GM18526 (cell line): Measurements from ENCODE around the gene ZNF165.
A peak's percentile ranks its signal among the peaks of the same experiment; 100 is the strongest.

Experiments
- POLR2A ChIP-seq: IDR thresholded peaks from 3 replicates; pipeline ENCODE4 v1.6.1; 2011; ENCODE audit not compliant: insufficient read length; ENCODE audit errors: extremely low read depth

The ZNF165 gene

DNA sequence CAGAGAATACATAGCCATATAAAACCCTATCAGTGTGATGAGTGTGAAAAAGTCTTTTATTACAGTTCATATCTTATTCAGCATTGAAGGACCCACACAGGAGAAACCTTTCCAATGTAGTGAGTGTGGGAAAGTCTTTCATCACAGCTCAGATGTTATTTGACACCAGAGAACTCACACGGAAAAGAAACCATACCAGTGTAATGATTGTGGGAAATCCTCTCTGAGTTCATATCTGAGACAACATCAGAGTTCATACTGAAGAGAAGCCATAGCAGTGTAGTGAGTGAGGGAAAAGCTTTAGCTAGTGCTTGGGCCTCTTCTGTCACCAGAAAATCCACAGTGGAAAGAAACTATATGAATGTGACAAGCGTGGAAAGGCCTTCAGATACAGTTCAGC, 35.4 kb downstream of the ZNF165 start:
- no peak for TF ChIP-seq POLR2A

DNA sequence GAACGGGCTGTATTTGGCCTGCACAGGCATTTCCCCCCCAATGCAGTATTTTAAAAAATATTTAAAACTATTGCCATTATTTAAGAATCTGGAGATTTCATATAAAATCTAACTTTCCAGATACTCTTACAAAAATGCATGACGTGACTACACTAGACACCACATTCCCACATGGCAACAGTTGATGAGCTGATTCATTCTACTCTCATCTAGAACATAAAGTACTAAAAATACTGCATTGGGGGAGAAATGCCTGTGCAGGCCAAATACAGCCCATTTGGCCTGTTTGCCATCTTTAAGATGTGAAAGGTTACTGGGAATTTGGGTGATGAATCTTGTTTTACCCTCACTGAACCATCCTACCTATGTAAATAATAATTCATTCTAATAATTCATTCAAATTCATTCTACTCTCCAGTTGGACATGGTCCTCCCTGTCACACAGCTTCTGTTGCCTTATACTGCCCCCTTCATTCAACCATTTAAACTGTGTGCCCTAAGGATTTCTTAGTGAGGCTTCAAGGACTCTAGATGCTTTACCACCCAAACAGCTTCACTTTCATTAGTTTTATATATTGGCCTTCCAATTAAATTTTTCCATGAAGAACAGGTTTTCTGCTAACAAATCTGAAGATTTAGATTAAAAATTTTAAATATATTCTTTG, 37.1 kb downstream of the ZNF165 start:
- no peak for TF ChIP-seq POLR2A

DNA sequence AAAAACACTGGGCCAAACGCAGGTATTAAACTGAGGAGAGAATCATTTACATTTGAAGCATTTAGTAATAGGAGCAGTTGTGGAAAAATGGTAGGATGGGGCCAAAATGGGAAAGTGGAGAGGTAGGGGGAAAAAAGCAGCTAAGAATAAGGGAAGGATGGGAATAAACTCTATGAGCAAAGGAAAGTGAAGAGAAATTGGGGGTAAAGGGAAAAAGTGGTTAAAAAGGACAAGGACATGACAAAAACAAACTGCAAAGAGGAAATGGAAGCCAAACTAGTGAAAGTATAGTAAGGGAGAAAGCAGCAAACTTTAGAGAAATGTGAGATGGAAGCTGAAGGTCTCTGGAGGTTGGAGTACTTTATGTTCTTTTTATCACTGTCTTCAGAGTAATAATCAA, 37.8 kb downstream of the ZNF165 start:
- no peak for TF ChIP-seq POLR2A

DNA sequence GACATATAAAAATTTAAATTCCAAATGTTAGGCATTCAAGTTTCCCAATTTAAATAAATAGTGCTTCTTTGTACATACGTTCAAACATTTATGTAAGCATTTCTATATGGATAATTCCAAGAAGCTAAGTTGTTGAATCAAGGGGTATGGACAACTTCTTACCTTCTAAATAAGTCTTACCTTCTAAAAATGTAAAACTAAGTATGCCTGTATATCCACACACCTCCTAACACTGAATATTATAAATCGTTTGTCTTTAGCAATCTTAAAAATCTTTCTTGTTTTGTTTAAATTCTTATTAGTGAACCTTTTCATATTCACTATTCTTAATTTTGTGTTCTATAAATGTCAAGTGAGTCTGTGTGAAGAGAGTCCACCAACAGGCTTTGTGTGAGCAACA, 41.5 kb downstream of the ZNF165 start:
- TF ChIP-seq POLR2A = no peak

DNA sequence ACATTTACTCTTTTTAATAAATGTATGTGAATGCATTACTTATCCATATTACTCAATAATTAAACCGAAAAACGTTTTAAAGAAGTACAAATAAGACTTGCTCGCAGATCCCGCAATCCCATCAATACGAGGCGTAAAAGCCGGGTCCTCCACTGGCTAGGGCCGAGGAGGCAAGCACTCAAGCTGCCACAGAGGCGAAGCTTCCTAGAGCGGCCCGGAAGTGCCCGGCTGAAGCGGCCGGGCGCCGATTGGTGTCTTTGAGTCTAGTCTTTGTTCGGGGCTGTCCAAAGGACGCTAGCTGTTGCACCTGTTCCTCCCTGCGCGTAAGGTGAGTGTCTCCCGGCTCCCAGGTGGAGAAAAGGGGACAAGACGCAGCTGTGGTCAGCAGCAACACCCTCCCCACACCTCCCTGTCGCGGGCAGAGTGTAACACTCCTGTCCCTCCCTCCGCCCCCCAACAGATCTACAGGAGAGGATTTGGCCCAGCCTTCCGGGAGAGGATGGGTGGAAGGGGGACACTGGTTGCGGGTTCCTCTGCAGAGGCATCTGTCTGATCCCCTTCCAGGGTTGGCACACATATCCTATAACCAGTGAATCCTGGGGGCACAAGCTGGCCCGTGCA, 44.1 kb downstream of the ZNF165 start, which contains the start of gene ZSCAN16:
TSS of gene ZSCAN16 (plus strand) at position 260 of the 621 bp plus-strand sequence. CDS start 835 bp downstream, outside the sequence.
- peak; percentile 76 for TF ChIP-seq POLR2A

DNA sequence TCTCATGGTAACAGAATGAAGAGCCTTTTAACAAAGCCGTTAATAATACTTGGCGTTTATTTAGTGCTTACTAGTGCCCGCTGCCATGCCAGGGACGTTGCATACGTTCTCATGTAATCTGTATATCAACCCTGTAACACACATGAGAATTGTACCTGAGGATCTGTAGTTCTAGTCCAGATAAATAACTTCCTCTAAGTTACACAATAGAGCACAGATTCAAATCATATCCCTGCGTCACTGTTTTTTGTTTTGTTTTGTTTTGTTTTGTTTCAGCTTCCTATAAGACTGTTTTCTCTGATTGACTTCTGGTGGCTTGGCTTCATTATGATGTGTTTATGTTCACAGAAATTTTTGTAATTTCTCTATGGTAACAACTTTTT, 44.6 kb downstream of the ZNF165 start:
- TF ChIP-seq POLR2A = no peak

DNA sequence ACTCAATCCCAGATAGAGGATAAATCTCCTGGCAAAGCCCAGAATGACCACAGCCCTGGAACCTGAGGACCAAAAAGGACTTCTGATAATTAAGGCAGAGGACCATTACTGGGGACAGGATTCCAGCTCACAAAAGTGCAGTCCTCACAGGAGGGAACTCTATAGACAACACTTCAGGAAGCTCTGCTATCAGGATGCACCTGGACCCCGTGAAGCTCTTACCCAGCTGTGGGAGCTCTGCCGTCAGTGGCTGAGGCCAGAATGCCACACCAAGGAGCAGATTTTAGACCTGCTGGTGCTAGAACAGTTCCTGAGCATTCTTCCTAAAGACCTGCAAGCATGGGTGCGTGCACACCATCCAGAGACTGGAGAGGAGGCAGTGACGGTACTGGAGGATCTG, 45.0 kb downstream of the ZNF165 start:
- no peak for TF ChIP-seq POLR2A

DNA sequence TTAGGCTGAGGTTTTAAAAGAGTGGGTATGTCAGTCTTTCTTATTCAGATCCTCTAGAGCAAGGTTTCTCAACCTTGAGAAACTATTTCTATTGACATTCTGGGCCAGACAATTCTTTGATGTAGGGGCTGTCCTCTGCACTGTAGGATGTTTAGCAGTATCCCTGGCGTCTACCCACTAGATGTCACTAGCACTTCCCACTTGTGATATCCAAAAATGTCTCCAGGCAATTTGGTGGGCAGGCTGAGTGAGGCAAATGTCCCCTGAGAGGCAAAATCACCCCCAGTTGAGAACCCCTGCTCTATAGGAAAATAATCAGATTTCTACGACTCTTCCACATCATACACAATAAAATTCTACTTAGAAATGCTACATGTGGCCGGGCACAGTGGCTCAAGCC, 53.6 kb downstream of the ZNF165 start:
- TF ChIP-seq POLR2A = no peak

DNA sequence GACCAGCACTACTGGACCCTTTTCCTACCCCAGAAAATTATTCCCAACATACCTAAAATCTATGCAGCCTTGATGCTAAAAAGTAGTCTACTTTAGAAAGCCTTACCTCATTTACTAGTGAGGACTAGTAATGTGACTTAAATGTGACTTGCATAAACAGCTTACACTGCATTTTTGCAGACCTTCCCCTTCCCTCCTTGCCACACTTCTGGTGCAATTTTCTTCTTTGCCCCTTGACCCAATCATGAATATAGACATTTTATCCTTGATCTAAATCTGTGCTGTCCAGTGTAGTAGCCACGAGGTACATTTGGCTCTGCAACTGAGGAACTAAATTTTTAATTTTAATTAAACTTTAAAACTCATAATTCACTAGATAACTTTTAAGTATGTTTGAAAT, 54.3 kb downstream of the ZNF165 start:
- TF ChIP-seq POLR2A = no peak

DNA sequence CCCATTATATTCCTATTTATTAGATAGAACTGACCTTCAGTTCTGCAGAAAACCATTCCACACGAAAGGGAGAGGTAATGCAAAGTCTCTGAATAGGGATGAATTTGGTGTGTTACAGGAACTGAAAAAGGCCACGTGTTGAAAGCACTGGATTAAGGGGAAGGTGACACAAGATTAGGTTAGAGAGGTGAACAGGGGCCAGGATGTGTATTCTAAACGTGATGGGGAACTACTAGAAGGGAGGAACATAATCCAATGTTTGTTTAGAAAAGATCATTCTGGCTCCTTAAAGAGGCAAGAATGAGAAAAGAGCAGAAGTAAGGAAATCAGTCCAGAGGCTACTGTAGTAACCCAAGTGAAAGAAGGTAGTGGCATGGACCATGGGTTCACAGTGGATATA, 55.0 kb downstream of the ZNF165 start:
- TF ChIP-seq POLR2A = no peak

DNA sequence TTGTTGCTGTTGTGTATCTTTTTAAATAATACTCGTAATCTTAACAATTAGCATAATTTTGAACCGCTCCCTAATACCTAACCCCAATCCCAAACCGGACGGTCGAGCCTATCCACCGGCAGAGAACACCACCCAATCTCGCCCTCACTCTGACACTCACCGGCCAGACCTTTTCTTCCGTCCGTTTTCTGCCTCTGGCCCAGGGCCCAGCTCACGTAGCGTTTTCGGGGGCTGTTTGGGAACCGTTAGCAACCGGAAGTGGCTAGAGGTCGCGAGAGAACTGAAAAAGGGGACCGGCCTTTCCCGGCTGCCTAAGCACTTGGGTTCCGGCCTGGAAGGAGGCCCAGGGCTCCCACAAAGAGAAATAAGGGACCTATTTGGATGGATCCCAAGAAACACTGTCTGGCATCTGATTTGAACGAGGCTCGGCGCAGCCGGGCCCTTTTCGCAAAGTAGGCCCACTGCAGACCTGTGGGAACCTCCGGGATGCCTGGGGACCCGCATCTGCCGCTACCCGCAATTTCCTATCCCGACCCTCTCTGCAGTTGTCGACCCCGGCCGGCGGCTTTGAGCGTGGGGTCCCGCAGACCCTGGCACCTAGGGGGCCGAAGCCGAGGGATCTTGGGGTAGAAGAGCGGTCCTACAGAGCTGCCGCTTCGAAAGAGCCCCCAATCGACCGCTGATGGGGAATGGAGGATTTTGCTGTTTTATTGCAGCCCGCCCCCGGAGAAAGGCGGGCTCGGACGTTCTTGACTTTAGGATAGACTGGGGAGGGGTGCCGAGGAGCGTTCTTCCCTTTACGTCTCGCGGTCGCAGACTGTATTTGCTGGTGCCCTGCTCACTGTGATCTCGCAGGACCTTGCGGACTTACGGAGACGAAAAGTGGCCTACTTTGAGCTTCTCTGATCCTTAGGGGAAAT, 56.5 kb downstream of the ZNF165 start:
- TF ChIP-seq POLR2A = peak; percentile 84

DNA sequence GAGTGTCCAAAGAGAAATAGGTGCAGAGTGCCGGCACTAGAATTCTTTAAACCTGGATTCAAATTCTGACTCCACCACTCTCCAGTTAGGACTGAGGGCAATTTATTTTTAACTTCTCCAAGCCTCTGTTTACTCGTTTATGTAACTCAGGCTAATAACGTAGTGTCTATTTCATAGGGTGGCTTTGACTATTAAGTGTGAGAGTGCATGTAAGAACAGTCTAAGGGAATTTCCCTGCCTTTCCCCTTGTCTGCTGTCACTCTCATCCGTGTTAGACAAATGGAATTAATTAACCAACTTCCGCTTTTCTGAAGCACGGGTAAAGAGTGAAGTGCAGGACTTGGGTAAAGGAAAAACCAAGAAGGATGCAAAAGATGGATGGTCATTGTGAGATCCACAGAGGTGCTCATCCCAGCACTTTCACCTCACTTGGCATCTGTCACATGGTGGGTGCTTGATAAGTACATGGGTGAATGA, 57.2 kb downstream of the ZNF165 start:
- TF ChIP-seq POLR2A = no peak
